Measurements from ENCODE around the gene CCL13.

Gene CCL13

DNA sequence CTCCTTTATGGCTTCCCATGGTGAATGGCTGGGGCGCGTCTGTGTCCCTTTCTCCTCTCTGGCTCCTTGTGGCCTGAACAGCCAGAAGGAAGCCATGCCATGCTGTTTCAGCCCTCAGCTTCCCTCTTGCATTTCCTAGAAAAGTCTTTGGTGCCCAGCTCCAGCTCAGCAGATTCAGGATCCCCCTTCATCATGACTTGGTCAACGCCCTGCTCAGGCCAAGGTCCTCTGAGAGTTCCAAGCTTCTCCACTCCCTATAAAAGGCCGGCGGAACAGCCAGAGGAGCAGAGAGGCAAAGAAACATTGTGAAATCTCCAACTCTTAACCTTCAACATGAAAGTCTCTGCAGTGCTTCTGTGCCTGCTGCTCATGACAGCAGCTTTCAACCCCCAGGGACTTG lies at the start of gene CCL13:
CCL13 (plus strand) TSS at position 287 of the 400 bp plus-strand sequence; CDS start at position 334, 47 bp downstream.
- no peak for TF ChIP-seq CEBPB (IDR thresholded peaks at IDR 0.05)
- TF ChIP-seq, protein P1, sequence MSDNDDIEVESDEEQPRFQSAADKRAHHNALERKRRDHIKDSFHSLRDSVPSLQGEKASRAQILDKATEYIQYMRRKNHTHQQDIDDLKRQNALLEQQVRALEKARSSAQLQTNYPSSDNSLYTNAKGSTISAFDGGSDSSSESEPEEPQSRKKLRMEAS (IDR thresholded peaks at IDR 0.05): no peak
- TF ChIP-seq EGR1 (IDR thresholded peaks at IDR 0.05): no peak
- TF ChIP-seq TAF1 (IDR thresholded peaks at IDR 0.05; ENCODE audit: low read depth): no peak
- TF ChIP-seq ZBTB7A (IDR thresholded peaks at IDR 0.05; ENCODE audit: low read depth): no peak
- no peak for TF ChIP-seq EP300 (IDR thresholded peaks at IDR 0.05; ENCODE audit: borderline replicate concordance)
- TF ChIP-seq NFIC (IDR thresholded peaks at IDR 0.05): no peak
- TF ChIP-seq YY1 (IDR thresholded peaks at IDR 0.05; ENCODE audit: low read depth): no peak
- no peak for TF ChIP-seq FOXM1 (IDR thresholded peaks at IDR 0.05; ENCODE audit: borderline replicate concordance, low read depth)
- TF ChIP-seq, protein P2, sequence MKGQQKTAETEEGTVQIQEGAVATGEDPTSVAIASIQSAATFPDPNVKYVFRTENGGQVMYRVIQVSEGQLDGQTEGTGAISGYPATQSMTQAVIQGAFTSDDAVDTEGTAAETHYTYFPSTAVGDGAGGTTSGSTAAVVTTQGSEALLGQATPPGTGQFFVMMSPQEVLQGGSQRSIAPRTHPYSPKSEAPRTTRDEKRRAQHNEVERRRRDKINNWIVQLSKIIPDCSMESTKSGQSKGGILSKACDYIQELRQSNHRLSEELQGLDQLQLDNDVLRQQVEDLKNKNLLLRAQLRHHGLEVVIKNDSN (IDR thresholded peaks at IDR 0.05): no peak
- no peak for TF ChIP-seq TCF12 (IDR thresholded peaks at IDR 0.05; ENCODE audit: low read depth)
- TF ChIP-seq CREB1 (IDR thresholded peaks at IDR 0.05; ENCODE audit: low read depth): no peak
- TF ChIP-seq, protein P3, sequence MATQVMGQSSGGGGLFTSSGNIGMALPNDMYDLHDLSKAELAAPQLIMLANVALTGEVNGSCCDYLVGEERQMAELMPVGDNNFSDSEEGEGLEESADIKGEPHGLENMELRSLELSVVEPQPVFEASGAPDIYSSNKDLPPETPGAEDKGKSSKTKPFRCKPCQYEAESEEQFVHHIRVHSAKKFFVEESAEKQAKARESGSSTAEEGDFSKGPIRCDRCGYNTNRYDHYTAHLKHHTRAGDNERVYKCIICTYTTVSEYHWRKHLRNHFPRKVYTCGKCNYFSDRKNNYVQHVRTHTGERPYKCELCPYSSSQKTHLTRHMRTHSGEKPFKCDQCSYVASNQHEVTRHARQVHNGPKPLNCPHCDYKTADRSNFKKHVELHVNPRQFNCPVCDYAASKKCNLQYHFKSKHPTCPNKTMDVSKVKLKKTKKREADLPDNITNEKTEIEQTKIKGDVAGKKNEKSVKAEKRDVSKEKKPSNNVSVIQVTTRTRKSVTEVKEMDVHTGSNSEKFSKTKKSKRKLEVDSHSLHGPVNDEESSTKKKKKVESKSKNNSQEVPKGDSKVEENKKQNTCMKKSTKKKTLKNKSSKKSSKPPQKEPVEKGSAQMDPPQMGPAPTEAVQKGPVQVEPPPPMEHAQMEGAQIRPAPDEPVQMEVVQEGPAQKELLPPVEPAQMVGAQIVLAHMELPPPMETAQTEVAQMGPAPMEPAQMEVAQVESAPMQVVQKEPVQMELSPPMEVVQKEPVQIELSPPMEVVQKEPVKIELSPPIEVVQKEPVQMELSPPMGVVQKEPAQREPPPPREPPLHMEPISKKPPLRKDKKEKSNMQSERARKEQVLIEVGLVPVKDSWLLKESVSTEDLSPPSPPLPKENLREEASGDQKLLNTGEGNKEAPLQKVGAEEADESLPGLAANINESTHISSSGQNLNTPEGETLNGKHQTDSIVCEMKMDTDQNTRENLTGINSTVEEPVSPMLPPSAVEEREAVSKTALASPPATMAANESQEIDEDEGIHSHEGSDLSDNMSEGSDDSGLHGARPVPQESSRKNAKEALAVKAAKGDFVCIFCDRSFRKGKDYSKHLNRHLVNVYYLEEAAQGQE (IDR thresholded peaks at IDR 0.05; ENCODE audit: low read depth): no peak
- TF ChIP-seq TEAD4 (IDR thresholded peaks at IDR 0.05): no peak
- TF ChIP-seq RAD21 (IDR thresholded peaks at IDR 0.05; ENCODE audit: low read depth): no peak

DNA sequence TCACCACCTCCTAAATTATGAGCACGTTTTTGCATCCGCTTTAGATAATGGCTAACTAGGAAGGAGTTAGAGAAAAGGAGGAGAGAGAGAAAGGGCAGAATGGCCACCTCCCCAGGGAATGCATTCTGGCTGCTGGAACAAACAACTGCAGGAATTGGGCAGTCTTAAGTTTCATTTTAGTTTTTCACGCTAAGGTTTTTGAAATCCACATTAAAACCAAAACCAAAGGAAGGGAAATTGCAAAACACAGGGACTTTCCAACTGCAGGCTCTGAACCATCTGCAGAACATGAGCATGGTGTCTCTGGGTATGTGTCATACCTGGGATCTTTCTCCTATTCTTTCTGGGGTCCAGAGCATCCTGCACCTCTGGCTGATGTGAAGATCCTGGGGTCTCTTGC lies 49.2 kb upstream of the CCL13 start:
- TF ChIP-seq, protein P2 (IDR thresholded peaks at IDR 0.05): no peak
- TF ChIP-seq EP300 (IDR thresholded peaks at IDR 0.05; ENCODE audit: borderline replicate concordance): no peak
- no peak for TF ChIP-seq CREB1 (IDR thresholded peaks at IDR 0.05; ENCODE audit: low read depth)
- TF ChIP-seq RAD21 (IDR thresholded peaks at IDR 0.05; ENCODE audit: low read depth): no peak
- TF ChIP-seq, protein P1 (IDR thresholded peaks at IDR 0.05): no peak
- TF ChIP-seq TAF1 (IDR thresholded peaks at IDR 0.05; ENCODE audit: low read depth): no peak
- no peak for TF ChIP-seq YY1 (IDR thresholded peaks at IDR 0.05; ENCODE audit: low read depth)

DNA sequence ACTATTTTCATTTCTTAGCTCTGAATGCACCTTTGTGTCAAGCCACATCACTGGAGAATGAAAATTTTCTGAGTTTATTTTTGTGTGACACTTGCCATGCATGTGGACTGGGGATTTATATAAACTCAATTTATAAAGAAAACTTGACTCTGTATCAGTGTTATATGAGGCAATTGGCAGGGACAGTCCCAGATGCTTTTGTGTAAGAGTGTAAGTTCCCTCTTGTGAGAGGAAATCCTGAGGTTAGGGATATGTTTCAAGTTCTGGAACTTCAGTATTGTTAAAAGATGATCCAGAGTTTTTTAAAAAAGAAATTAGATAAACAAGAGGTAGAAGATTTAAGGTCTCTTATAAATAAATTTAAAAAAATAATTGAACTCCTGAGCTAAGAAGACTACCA lies 47.9 kb upstream of the CCL13 start:
- TF ChIP-seq, protein P2 (IDR thresholded peaks at IDR 0.05): no peak
- no peak for TF ChIP-seq CREB1 (IDR thresholded peaks at IDR 0.05; ENCODE audit: low read depth)
- TF ChIP-seq ZBTB7A (IDR thresholded peaks at IDR 0.05; ENCODE audit: low read depth): no peak
- no peak for TF ChIP-seq CEBPB (IDR thresholded peaks at IDR 0.05)
- TF ChIP-seq RAD21 (IDR thresholded peaks at IDR 0.05; ENCODE audit: low read depth): no peak
- TF ChIP-seq, protein P1 (IDR thresholded peaks at IDR 0.05): no peak
- no peak for TF ChIP-seq EGR1 (IDR thresholded peaks at IDR 0.05)
- TF ChIP-seq EP300 (IDR thresholded peaks at IDR 0.05; ENCODE audit: borderline replicate concordance): no peak
- no peak for TF ChIP-seq YY1 (IDR thresholded peaks at IDR 0.05; ENCODE audit: low read depth)

DNA sequence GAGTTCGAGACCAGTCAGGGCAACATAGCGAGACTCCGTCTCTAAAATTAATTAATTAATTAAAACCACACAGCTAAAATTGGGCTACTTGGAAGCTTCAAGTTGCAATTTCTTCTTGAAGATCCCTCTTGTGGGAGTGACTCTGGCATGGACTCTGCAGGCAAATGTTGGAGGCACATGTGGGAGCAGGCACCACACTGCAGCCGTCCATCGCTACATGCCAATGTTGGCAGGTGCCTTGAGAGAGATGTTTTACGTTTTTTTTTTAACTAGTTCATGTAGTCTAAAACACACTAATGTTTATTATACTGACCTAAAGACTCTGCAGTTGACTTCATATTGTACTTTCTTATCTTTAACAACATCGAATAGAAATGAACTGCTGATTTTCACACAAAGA lies 45.0 kb upstream of the CCL13 start:
- TF ChIP-seq CEBPB (IDR thresholded peaks at IDR 0.05): no peak
- TF ChIP-seq, protein P2 (IDR thresholded peaks at IDR 0.05): no peak
- TF ChIP-seq NFIC (IDR thresholded peaks at IDR 0.05): no peak
- no peak for TF ChIP-seq YY1 (IDR thresholded peaks at IDR 0.05; ENCODE audit: low read depth)
- no peak for TF ChIP-seq TEAD4 (IDR thresholded peaks at IDR 0.05)
- TF ChIP-seq, protein P1 (IDR thresholded peaks at IDR 0.05): no peak
- TF ChIP-seq TCF12 (IDR thresholded peaks at IDR 0.05; ENCODE audit: low read depth): no peak
- TF ChIP-seq ZBTB7A (IDR thresholded peaks at IDR 0.05; ENCODE audit: low read depth): no peak
- no peak for TF ChIP-seq RAD21 (IDR thresholded peaks at IDR 0.05; ENCODE audit: low read depth)
- TF ChIP-seq CREB1 (IDR thresholded peaks at IDR 0.05; ENCODE audit: low read depth): no peak
- TF ChIP-seq, protein P3 (IDR thresholded peaks at IDR 0.05; ENCODE audit: low read depth): no peak
- no peak for TF ChIP-seq EP300 (IDR thresholded peaks at IDR 0.05; ENCODE audit: borderline replicate concordance)
- TF ChIP-seq EGR1 (IDR thresholded peaks at IDR 0.05): no peak
- no peak for TF ChIP-seq TAF1 (IDR thresholded peaks at IDR 0.05; ENCODE audit: low read depth)
- TF ChIP-seq FOXM1 (IDR thresholded peaks at IDR 0.05; ENCODE audit: borderline replicate concordance, low read depth): no peak

Measured in Ishikawa (cell line).